OCI-LY3 (cell line): Measurements from ENCODE around the gene XRRA1.

Experiments used
- H2AFZ ChIP-seq: fragments of 200-600, 300-600 bp; shearing (Covaris generic); 2 replicates; pipeline ENCODE4 v1.6.0; 2014; ENCODE audit warnings: antibody characterized with exemption, low read depth, low read length
- H3K27ac ChIP-seq: fragments of 200-600, 300-600 bp; sonication (generic); 2 replicates; pipeline ENCODE4 v1.5.1; 2014; ENCODE audit warnings: mild to moderate bottlenecking, low read length, moderate library complexity, mixed read lengths
- H3K27me3 ChIP-seq: fragments of 200-600, 300-600 bp; sonication (generic); 2 replicates; pipeline ENCODE4 v1.6.1; 2014; ENCODE audit warnings: low read depth, low read length, mixed read lengths
- H3K36me3 ChIP-seq: fragments of 200-600, 300-600 bp; sonication (generic); replicated peaks from 2 replicates; pipeline ENCODE3; 2014; ENCODE audit warnings: low read depth, low read length, mixed read lengths
- H3K4me1 ChIP-seq: fragments of 300-600, 200-600 bp; sonication (generic); 2 replicates; pipeline ENCODE4 v1.6.1; 2014; ENCODE audit warnings: low read length, mixed read lengths
- H3K4me2 ChIP-seq: fragments of 200-600, 300-600 bp; sonication (generic); 2 replicates; pipeline ENCODE4 v1.6.1; 2014; ENCODE audit warnings: low read length, mixed read lengths
- H3K4me3 ChIP-seq: fragments of 300-600, 200-600 bp; sonication (generic); 2 replicates; pipeline ENCODE4 v1.5.1; 2014; ENCODE audit warnings: antibody characterized with exemption, mild to moderate bottlenecking, low read length, moderate library complexity
- H3K79me2 ChIP-seq: fragments of 300-600, 200-600 bp; shearing (Covaris generic); 2 replicates; pipeline ENCODE4 v1.6.1; 2014; ENCODE audit warnings: mild to moderate bottlenecking, low read length, mixed read lengths
- H3K9ac ChIP-seq: fragments of 300-600, 200-600 bp; shearing (Covaris generic); 2 replicates; pipeline ENCODE4 v1.6.0; 2014; ENCODE audit warnings: mild to moderate bottlenecking, low read length, moderate library complexity
- H3K9me3 ChIP-seq: fragments of 200-600, 300-600 bp; shearing (Covaris generic); 2 replicates; pipeline ENCODE4 v1.6.1; 2014; ENCODE audit warnings: low read length, mixed read lengths; ENCODE audit not compliant: insufficient read depth
- H4K20me1 ChIP-seq: fragments of 200-600, 300-600 bp; sonication (generic); 2 replicates; pipeline ENCODE4 v1.6.1; 2016; ENCODE audit warnings: low read length, mixed read lengths; ENCODE audit not compliant: insufficient read depth
- EZH2phosphoT487 ChIP-seq: fragments of 200-600 bp; shearing (Covaris generic); IDR thresholded peaks from 2 replicates; pipeline ENCODE4 v1.6.1; 2018; ENCODE audit warnings: antibody characterized with exemption, mixed run types, low read depth
- TF ChIP-seq, protein P1 (sequence below): fragments of 200-600, 300-600 bp; sonication (generic); IDR thresholded peaks from 2 replicates; pipeline ENCODE4 v1.5.1; 2014; ENCODE audit warnings: antibody characterized with exemption, low read length, low read depth

Gene XRRA1

DNA sequence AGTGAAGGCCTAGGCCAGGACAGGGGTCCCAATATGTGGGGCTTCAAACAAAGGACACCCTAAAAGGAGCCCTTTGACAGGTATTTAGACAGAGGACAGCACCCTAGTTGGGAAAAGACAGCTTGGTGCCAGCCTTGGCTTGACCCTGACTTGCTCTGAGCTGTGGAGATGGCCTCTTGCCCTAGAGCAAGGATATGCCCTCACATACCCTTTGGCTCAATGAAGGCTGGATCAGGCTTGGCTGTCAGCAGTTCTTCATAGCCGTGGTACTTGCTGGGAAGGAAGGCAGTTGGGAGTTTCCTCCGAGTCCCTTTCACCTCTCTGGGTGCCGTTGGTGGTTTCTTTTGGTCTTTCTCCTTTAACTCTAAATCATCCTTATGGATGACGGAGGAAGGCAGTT, 104.0 kb downstream of the XRRA1 start:
- H3K9ac ChIP-seq = no peak overlapping the region
- H3K79me2 ChIP-seq = no peaks in the 10 kb centered on the region
- H3K4me1 ChIP-seq = no peaks in the 10 kb centered on the region
- no peak overlapping the region for H2AFZ ChIP-seq
- H3K27ac ChIP-seq = no peak overlapping the region
- peaks cover 50% of the 10 kb centered on the region for H3K36me3 ChIP-seq
- H3K4me3 ChIP-seq = no peak overlapping the region
- TF ChIP-seq, protein P1, sequence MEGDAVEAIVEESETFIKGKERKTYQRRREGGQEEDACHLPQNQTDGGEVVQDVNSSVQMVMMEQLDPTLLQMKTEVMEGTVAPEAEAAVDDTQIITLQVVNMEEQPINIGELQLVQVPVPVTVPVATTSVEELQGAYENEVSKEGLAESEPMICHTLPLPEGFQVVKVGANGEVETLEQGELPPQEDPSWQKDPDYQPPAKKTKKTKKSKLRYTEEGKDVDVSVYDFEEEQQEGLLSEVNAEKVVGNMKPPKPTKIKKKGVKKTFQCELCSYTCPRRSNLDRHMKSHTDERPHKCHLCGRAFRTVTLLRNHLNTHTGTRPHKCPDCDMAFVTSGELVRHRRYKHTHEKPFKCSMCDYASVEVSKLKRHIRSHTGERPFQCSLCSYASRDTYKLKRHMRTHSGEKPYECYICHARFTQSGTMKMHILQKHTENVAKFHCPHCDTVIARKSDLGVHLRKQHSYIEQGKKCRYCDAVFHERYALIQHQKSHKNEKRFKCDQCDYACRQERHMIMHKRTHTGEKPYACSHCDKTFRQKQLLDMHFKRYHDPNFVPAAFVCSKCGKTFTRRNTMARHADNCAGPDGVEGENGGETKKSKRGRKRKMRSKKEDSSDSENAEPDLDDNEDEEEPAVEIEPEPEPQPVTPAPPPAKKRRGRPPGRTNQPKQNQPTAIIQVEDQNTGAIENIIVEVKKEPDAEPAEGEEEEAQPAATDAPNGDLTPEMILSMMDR = no peak
- no peak for TF ChIP-seq EZH2phosphoT487
- no peaks in the 10 kb centered on the region for H3K27me3 ChIP-seq
- H3K4me2 ChIP-seq = no peak overlapping the region
- no peaks in the 10 kb centered on the region for H4K20me1 ChIP-seq
- no peaks in the 10 kb centered on the region for H3K9me3 ChIP-seq

GRCh38 chr11:74844072-74844471, 104.8 kb downstream of the XRRA1 start:
- Histone ChIP-seq H3K4me1 (peaks cover 6% of the 10 kb centered on the region), H3K4me2 (no peak overlapping the region), H3K9ac (no peak overlapping the region), H4K20me1 (no peaks in the 10 kb centered on the region), H3K9me3 (no peaks in the 10 kb centered on the region), H3K27ac (no peak overlapping the region), H3K36me3 (peaks cover 49% of the 10 kb centered on the region), H3K79me2 (no peaks in the 10 kb centered on the region), H2AFZ (no peak overlapping the region), H3K4me3 (no peak overlapping the region), H3K27me3 (no peaks in the 10 kb centered on the region)
- TF ChIP-seq, protein P1 = no peak
- no peak for TF ChIP-seq EZH2phosphoT487

- Histone ChIP-seq H4K20me1 (no peaks in the 10 kb centered on the region), H3K27me3 (no peaks in the 10 kb centered on the region), H3K27ac (no peak overlapping the region), H3K4me2 (no peak overlapping the region), H3K4me1 (peaks cover 7% of the 10 kb centered on the region), H2AFZ (no peak overlapping the region), H3K79me2 (no peaks in the 10 kb centered on the region), H3K36me3 (peaks cover 55% of the 10 kb centered on the region), H3K9ac (no peak overlapping the region), H3K9me3 (no peaks in the 10 kb centered on the region), H3K4me3 (no peak overlapping the region)
- TF ChIP-seq, protein P1 = no peak
- no peak for TF ChIP-seq EZH2phosphoT487
These were observed 105.9 kb downstream of the XRRA1 start for GRCh38 chr11:74842967-74843366.

DNA sequence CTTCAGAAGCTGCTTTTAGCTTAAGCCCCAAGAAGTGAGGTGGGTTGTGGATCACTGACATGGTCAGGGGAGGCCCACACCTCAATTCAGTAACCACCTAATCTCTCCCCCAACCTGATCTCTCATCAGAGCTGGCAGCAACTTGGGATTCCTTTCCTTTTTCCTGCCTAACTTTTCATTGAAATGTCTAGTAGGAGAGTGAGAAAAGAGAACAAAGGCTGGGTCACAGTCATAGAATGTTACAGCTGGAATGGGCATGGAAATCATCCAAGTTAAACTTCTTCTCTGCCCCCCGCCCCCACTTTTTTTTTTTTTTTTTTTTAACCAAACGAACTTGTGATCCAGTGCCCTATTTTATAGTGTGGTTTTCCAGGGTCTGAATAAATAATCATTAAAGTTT, 108.4 kb downstream of the XRRA1 start:
- TF ChIP-seq, protein P1 = no peak
- no peak for TF ChIP-seq EZH2phosphoT487
- Histone ChIP-seq H3K9me3 (no peaks in the 10 kb centered on the region), H3K4me2 (no peak overlapping the region), H3K9ac (no peak overlapping the region), H2AFZ (no peak overlapping the region), H3K4me1 (peaks cover 7% of the 10 kb centered on the region), H4K20me1 (no peaks in the 10 kb centered on the region), H3K27me3 (no peaks in the 10 kb centered on the region), H3K27ac (no peak overlapping the region), H3K36me3 (peaks cover 71% of the 10 kb centered on the region), H3K4me3 (no peak overlapping the region), H3K79me2 (no peaks in the 10 kb centered on the region)
